OCI-LY7 (cell line): ENCODE data around the gene ITM2B. TPM values are rescaled to one million over a fixed set of nuclear protein-coding genes. Genes with fewer than 3 reads are reported as not detected.

Source experiments
- BruUV-seq: library from RNA; stranded (reverse); fragments of 400-500 nt; replicated peaks from 2 replicates; lab custom pipeline; 2021; lab: Mats Ljungman, UMichigan
- CTCF ChIA-PET: fragments of 300-600 bp; sonication (Branson Sonifier 250); formaldehyde crosslinking; loops from one replicate; lab custom pipeline; 2022; ENCODE audit warnings: antibody characterized with exemption; ENCODE audit not compliant: unreplicated experiment; lab: Charles Lee
- POLR2A ChIA-PET: fragments of 300-600 bp; sonication (Branson Sonifier 250); formaldehyde crosslinking; loops from one replicate; lab custom pipeline; 2022; ENCODE audit warnings: antibody characterized with exemption; lab: Charles Lee
- DNase-seq: peaks from one replicate; pipeline ENCODE4 v3.0.0-alpha.2; 2015; ENCODE audit warnings: low spot score
- H2AFZ ChIP-seq: fragments of 200-600 bp; sonication (generic), shearing (Covaris generic); 2 replicates; pipeline ENCODE4 v1.6.1; 2014; ENCODE audit warnings: mild to moderate bottlenecking, antibody characterized with exemption, low read length, moderate library complexity
- H3K27ac ChIP-seq: fragments of 200-600 bp; sonication (generic); 2 replicates; pipeline ENCODE4 v1.5.1; 2014; ENCODE audit warnings: mixed run types, low read depth, mild to moderate bottlenecking, moderate library complexity, low read length, inconsistent platforms; ENCODE audit not compliant: poor library complexity, severe bottlenecking
- H3K36me3 ChIP-seq: fragments of 200-600 bp; sonication (generic); 2 replicates; pipeline ENCODE4 v1.6.1; 2014; ENCODE audit warnings: mild to moderate bottlenecking, antibody characterized with exemption, low read length, moderate library complexity, mixed read lengths; ENCODE audit not compliant: insufficient read depth
- H3K4me1 ChIP-seq: fragments of 200-600 bp; sonication (generic); 2 replicates; pipeline ENCODE4 v1.5.1; 2014; ENCODE audit warnings: mild to moderate bottlenecking, low read length; ENCODE audit not compliant: insufficient read depth, poor library complexity, severe bottlenecking
- H3K4me2 ChIP-seq: fragments of 200-600 bp; sonication (generic); 2 replicates; pipeline ENCODE4 v1.6.1; 2014; ENCODE audit warnings: mild to moderate bottlenecking, low read length
- H3K4me3 ChIP-seq: fragments of 200-600 bp; sonication (generic); 2 replicates; pipeline ENCODE4 v1.5.1; 2014; ENCODE audit warnings: mild to moderate bottlenecking, low read depth, low read length; ENCODE audit not compliant: poor library complexity, severe bottlenecking
- H3K79me2 ChIP-seq: fragments of 200-600 bp; sonication (generic); 2 replicates; pipeline ENCODE4 v1.6.1; 2016; ENCODE audit warnings: low read depth, mild to moderate bottlenecking, low read length, moderate library complexity, mixed read lengths; ENCODE audit not compliant: insufficient read depth
- H3K9me2 ChIP-seq: fragments of 200-600 bp; sonication (generic); 2 replicates; pipeline ENCODE4 v1.6.1; 2016; ENCODE audit warnings: mild to moderate bottlenecking, low read length, mixed read lengths; ENCODE audit not compliant: insufficient read depth
- H3K9me3 ChIP-seq: fragments of 200-600 bp; sonication (generic); 2 replicates; pipeline ENCODE4 v1.6.1; 2014; ENCODE audit warnings: mild to moderate bottlenecking, mixed run types, low read length, mixed read lengths
- H4K20me1 ChIP-seq: fragments of 200-600 bp; sonication (generic); 2 replicates; pipeline ENCODE4 v1.6.1; 2014; ENCODE audit warnings: mild to moderate bottlenecking, antibody characterized with exemption, low read length, moderate library complexity, mixed read lengths; ENCODE audit not compliant: insufficient read depth
- CTCF ChIP-seq: fragments of 200-600 bp; sonication (generic); conservative IDR thresholded peaks from 2 replicates; pipeline ENCODE4 v1.5.1; 2014; ENCODE audit warnings: mild to moderate bottlenecking, antibody characterized with exemption, low read length, moderate library complexity, mixed read lengths
- EZH2phosphoT487 ChIP-seq: fragments of 200-600 bp; sonication (generic); IDR thresholded peaks from 2 replicates; pipeline ENCODE4 v1.6.1; 2018; ENCODE audit warnings: low read depth, borderline replicate concordance, mild to moderate bottlenecking, mixed run types, antibody characterized with exemption, low read length, moderate library complexity, mixed read lengths
- intact Hi-C: fragments of 100-400 bp; cut with micrococcal nuclease; formaldehyde crosslinking; loops from one replicate; pipeline ENCODE4 v1.10.0; 2022; ENCODE audit not compliant: unreplicated experiment
- total RNA-seq, 2 experiments: library from RNA; depleted of rRNA in 1 of 2; stranded (reverse); fragments of >200 nt in 1 of 2; shearing (Covaris generic) in 1 of 2; gene quantifications; 2 replicates each; pipeline ENCODE4 v1.2.3, GENCODE V29; 2014 to 2022

Gene ITM2B
- total RNA-seq, 2 experiments from 2014 or later = 14.7 to 43.3 TPM

GRCh38 chr13:48297131-48297786 is 64.3 kb downstream of the ITM2B start:
- no peak overlapping the region for H3K4me3 ChIP-seq
- BruUV-seq = no TSS peak
- H4K20me1 ChIP-seq = no peaks in the 10 kb centered on the region
- no peaks in the 10 kb centered on the region for H3K36me3 ChIP-seq
- H3K4me1 ChIP-seq = peaks cover 11% of the 10 kb centered on the region
- H3K27ac ChIP-seq = no peak overlapping the region
- H3K4me2 ChIP-seq = no peak overlapping the region
- no peak overlapping the region for H2AFZ ChIP-seq
- DNase-seq = no peak
- TF ChIP-seq EZH2phosphoT487 = no peak
- no peak for TF ChIP-seq CTCF
- H3K79me2 ChIP-seq = no peaks in the 10 kb centered on the region
- POLR2A ChIA-PET = interaction anchor here (0.6 to 0.7 kb wide), 3 partner anchors 9 to 259 kb away, joined by 3 to 4 read pairs (median 3); no protein-coding TSS in a partner anchor
- CTCF ChIA-PET = no interaction called here
- no peaks in the 10 kb centered on the region for H3K9me3 ChIP-seq
- intact Hi-C loops = no loop called here
- H3K9me2 ChIP-seq = no peaks in the 10 kb centered on the region

DNA sequence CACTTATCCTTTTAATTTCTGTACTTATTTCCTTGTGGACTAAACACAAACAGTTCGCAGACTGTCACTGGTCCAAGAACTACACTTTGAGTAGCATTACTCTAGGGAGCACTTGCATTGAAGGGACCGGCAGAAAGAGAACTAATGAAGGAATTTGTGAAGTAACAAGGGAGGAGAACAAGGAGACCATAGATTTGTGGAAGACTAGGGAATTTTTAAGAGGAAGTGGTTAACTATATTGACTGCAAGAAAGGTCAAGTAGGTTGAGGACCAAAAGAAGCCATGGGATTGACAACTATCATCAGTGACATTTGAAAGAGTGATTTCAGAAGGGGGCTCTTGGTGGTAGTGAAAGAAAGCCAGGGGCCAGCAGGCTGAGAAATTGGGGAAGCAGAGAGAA is 66.6 kb downstream of the ITM2B start:
- H3K79me2 ChIP-seq = no peaks in the 10 kb centered on the region; the same call in 1 of the 2 replicates
- H3K36me3 ChIP-seq = no peaks in the 10 kb centered on the region
- ChIA-PET POLR2A (no interaction called here), CTCF (no interaction called here)
- H3K9me2 ChIP-seq = no peaks in the 10 kb centered on the region
- H2AFZ ChIP-seq = no peak overlapping the region
- peaks cover 17% of the 10 kb centered on the region for H3K4me1 ChIP-seq
- no peak for TF ChIP-seq EZH2phosphoT487
- no peak for TF ChIP-seq CTCF
- H4K20me1 ChIP-seq = no peaks in the 10 kb centered on the region
- no peak overlapping the region for H3K27ac ChIP-seq
- no TSS peak for BruUV-seq
- intact Hi-C loops = no loop called here
- no peak for DNase-seq
- H3K4me3 ChIP-seq = no peak overlapping the region
- H3K4me2 ChIP-seq = no peak overlapping the region
- H3K9me3 ChIP-seq = no peaks in the 10 kb centered on the region

DNA sequence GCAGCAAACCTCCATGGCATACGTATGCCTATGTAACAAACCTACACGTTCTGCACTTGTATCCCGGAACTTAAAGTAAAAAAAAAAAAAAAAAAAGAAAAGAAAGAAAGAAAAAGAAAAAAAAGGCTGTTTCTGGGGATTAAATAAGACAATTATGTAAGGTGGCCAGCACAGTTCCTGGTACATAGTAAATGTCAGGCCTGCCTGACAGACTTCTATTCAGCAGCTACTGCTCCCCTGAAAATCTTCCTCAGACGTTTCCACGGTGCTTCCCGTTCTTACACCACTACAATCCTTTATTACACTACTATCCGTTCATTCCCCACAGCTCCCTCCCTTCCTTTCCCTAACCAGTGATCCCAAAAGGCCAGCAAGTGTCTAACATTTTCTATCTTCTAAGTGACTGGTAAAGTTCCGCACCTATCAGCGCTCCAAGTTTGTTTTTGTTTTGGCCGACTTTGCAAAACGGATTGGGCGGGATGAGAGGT is 69.9 kb downstream of the ITM2B start:
- ChIA-PET CTCF (no interaction called here), POLR2A (interaction anchor here (0.6 to 2.0 kb wide), 8 partner anchors 12 to 1119 kb away, joined by 3 to 6 read pairs (median 4); no protein-coding TSS in a partner anchor)
- DNase-seq = peak; percentile 47
- Histone ChIP-seq H3K36me3 (peaks cover 29% of the 10 kb centered on the region), H3K9me3 (no peaks in the 10 kb centered on the region), H4K20me1 (peaks cover 15% of the 10 kb centered on the region; the same call in 1 of the 2 replicates), H3K4me2 (peak overlapping the region; percentile 95), H2AFZ (peak overlapping the region; percentile 95), H3K4me1 (peaks cover 28% of the 10 kb centered on the region), H3K27ac (peak overlapping the region; percentile 94), H3K9me2 (no peaks in the 10 kb centered on the region), H3K4me3 (peak overlapping the region; percentile 93), H3K79me2 (peaks cover 33% of the 10 kb centered on the region)
- intact Hi-C loops = loop anchor here (5.0 to 10.0 kb wide), 4 partner anchors 178 to 1318 kb away; partner anchors contain the start of genes FNDC3A and NUDT15
- TF ChIP-seq EZH2phosphoT487 = no peak
- TF ChIP-seq CTCF = no peak
- no TSS peak for BruUV-seq
